ENCODE measurements around the gene RHBDF2.
A peak's percentile ranks its signal among the peaks of the same experiment; 100 is the strongest.

RHBDF2 gene

DNA sequence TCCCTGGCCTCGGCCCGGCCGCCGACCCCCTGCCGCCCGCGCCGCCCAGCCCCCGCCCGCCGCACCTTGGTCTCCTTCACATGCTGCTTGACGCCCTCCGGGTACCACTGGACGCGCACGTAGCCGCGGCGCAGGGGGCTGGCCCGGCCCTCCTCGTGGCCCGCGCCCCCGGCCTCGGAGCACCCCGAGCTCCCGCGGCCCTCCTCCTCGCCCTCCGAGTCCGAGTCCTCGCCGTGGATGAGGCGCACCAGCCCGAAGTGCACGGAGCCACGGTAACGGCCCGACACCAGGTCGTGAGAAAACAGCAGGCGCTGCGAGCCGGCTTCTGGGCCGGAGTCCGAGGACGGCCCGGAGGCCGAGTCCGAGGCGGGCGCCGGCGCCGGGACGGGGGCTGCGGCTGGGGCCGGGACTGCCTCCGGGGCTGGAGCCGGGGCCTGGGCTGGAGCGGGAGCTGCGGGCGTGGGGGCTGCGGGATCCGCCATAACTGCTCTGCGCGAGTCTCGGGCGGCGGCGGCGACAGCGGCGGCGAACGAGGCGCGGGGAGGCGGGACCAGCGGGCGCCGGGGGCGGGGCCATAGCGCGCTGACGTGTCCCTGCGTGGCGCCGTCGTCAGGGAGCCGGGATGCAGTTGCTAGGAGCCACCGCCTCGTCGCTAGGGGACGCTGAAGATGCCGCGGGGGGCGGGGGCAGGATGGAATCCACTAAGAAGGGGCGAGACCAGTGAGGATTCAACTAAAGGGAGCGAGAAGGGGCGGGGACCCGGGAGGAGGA, 48.4 kb downstream of the RHBDF2 start, which contains the start of gene UBE2O:
Gene UBE2O (minus strand): TSS at position 493 of the 771 bp plus-strand sequence. CDS start 11 bp downstream, at position 482.
- peak; percentile 38 for DNase-seq

DNA sequence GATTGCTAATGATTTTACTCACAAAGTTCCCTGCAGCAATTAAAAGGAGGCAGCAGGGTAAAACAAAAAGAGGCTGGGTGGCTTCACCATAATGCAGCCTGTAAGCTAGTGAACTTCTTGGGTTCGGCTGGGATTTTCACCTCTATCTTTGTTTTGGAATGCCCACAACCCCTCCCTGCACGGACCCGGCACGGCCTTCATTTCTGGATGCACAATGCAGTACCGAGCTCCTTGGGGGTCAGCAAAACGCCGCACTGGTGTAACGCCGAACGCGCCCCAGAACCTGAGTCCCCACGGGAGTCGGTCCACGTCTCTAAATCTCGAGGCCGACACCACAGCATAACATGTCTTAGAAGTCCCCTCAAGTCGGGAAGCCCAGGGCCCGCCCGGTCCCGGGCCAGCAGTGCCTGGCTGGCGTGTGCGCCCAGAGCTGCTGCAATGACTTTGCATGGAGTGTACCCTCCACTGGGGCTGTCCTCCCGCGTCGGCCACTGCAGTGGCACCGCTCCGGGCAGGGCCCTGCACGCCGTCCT, 49.0 kb downstream of the RHBDF2 start:
- no peak for DNase-seq

GRCh38 chr17:76451506-76451905, 49.7 kb downstream of the RHBDF2 start:
- DNase-seq, result no peak

GRCh38 chr17:76449126-76449525, 52.1 kb downstream of the RHBDF2 start:
- DNase-seq, result no peak

GRCh38 chr17:76447931-76448652, 53.1 kb downstream of the RHBDF2 start:
- no peak for DNase-seq

DNA sequence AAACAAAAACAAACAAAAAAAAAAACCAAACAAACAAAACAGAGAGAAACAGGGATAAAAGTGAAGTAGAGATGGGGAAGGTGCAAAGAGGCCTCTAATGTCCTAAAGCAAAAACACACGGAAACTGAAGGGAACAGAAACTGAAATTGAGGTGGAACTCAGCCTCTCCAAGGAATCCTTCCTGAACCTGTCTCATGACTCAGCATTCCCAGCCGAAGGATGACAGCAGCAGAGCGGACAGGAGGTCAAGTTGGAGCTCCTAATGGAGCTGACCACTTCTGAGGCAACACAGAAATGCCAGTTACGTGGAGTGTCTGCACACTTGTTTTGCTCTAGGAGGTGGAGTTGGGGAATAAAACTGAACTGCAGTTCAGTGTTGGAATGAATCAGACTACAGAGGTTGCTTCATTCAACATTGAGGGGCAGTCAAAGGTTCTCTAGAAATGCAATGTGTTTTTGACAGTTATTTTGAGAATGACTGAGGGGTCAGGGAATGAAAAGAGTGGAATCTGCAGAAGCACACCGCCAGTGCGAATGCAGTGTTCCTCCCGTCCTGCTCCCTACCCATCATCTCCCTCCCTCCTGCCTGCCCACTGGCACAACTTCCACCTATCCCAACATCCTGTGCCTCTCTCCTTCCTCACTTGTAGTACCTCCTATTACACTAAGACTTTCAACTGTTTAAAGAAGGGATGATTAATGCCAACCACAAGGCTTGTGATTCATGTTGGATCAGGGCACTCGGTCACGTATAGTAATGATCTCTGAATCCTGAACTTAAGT, 54.6 kb downstream of the RHBDF2 start:
- DNase-seq, result no peak

DNA sequence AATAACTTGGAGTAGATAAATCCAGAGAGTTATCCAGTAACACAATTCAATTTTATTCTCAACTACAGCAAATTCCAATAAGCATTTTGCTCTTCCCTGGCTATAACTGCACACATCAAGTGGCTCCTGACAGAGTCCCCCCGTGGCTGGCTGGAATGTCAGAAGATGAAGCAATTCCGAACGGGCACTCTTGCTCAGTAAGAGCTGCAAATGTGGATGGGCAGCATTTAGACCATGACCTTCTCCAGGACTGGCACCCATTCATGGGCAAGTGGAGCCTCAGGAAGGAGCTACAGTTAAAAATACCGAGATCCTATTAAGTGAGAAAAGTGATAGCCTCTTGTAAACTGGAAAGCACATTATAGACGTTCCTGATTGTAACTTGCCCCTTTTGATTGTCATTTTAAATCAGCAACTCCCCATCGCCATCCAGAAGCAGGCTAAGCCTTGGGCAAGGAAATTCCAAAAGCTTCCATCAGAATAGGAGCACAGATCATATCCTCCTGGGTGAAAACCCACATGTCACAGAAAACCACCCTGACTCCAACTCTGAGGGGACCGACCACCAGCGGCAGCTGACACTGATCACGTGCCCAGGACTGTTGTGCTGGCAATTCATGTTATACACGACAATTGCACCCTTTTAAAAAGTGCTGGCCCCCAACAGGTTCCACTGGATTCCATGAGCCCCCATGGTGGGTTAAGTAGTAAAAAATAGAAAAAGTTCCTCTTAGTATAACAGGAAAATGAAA, 55.4 kb downstream of the RHBDF2 start:
- no peak for DNase-seq

GRCh38 chr17:76444518-76445311, 56.5 kb downstream of the RHBDF2 start:
- DNase-seq, result no peak

DNA sequence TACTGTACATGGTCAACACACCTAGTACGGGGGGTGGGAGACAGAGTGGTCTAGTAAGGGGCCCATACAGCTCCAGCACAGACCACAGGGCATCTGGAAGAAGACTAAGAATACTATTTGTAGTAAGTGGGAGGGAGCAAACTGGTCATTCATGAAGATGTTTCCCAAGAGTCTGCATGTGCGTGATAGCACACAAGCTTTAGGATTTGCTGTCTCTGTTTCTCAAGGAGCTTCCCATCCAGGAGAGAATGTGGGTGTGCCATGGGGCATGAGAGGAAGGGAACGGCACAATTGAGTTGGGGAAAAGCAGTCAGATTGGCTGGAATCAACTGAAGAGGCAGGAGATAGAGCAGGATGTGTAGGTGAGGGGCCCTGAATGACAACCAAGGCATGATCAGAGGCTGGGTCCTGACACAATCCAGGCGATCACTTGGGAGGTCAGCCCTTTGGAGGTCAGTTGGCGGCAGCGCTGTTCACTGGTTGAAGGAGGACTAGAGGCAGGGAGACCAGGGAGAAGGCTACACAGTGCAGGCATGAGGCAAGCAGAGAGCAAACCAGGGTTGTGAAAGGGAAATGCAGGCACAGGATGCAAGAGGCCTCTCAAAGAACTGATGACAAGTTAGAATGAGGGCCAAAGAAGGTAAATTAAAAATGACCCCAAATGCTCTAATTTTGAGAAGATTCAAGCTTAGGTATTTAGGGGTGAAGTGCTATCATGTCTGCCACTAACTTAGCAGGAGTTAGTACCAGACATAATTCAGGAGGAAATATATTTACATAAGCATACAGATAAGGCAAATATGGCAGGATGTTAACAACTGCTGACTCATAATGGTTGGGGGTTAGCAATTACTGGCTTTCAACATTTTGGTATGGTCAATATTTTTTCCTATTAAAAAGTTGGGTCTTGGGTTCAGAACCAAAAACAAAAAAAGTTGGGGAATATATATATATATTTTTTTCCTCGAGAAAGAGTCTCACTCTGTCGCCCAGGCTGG, 58.6 kb downstream of the RHBDF2 start:
- no peak for DNase-seq

GRCh38 chr17:76441686-76442340, 59.4 kb downstream of the RHBDF2 start:
- DNase-seq, result no peak

DNA sequence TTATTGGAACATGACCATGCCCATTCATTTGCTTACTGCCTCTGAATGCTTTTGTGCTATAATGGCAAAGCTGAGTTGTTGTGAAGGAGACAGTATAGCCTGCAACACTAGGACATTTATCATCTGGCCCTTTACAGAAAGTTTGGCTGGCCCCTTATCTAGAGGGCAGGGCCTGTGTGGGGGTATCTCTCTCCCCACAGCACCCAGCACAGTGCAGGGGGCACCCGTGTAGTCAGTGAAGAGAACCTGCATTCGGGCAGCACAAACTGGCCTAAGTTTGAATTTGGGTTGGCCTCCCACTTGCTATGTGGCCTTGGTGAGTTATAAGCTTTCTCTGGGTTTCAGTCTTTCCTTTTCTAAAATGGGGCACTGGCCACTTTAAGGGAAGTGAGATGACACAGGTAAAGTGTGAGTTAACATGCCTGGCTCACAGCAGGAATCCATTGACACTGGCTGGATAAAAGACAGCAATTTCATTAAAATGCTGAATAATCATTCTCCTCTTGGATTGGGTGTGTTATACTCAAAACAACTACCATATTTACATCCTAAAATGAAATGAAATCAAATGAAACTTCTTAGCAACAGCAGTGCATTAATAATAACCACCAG, 60.4 kb downstream of the RHBDF2 start:
- DNase-seq, result no peak

- DNase-seq, result no peak
These were observed 61.8 kb downstream of the RHBDF2 start for GRCh38 chr17:76439314-76439928.

DNA sequence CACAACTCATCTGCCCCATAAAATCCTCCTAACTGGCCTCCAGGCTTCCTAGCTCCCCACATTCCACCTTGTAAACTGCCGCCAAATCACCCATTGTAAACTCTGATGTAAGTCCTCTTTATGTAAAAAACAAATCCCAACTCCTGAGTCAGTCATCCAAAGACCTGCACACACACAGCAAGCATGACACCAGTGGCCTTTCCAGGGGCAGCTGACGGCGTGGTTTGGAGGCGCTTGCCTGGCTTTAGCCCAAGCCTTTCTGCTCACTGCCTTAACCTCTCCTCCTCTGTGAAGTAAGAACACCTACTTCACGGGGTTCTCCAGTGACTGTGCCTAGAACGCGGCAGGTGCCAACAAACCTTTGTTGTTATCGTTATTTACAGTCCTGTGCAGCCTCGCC, 62.3 kb downstream of the RHBDF2 start:
- no peak for DNase-seq

DNA sequence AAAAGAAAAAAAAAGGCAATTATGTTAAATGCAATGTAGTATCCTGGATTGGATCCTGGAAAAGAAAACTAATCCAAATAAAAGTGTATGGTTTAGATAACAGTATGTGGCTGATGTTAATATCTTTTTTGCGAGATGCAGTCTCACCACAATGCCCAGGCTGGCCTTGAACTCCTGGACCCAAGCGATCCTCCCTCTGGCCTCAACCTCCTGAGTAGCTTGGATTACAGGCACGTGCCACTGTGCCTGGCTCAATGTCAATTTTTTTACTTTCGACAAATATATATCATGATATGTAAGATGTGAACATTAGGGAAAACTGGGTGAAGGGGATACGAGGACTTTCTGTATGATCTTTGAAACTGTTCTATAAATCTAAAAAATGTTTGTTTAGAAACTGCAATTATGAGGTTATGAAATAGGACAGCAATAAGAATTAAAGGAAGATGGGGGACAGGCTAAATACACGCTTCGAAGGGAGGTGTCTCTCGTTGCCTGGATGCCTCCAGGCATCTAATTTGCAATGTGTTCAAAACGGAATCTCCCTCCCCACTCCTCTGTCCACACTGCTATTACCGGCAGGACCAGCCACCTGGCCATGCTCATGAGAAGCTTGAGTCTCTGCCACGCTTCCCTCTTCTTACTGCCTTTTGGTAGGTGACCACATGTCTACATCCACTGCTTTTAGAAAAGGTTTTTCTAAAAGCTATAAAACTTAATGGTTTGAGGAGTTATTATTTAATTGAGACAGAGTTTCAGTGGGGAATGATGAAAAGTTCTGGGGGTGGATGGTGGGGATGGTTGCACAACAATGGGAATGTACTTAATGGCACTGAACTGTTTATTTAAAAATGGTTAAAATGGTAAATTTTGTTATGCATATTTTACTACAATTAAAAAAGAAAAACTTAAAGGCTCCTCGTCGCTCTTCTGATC, 63.5 kb downstream of the RHBDF2 start:
- DNase-seq, result no peak

GRCh38 chr17:76435751-76436150, 65.5 kb downstream of the RHBDF2 start:
- no peak for DNase-seq

DNA sequence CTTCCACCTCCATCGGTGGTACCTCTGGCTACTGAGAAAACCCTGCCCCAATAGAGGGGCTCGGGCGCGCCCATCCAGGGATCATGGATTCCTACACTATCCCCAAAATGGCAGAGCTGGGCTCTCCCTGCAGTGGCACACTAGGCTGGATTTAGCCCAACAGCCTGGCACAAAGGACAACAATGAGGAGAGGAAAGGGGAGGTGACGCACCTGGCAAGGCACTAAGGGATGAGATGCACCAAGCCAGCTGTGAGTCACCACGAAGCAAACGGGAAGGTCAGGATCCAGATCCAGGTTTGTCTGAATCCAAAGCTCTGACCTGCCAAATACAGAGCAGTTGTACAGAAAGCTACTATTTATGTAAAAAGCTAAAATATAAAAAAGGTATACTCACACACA, 66.4 kb downstream of the RHBDF2 start:
- no peak for DNase-seq

DNA sequence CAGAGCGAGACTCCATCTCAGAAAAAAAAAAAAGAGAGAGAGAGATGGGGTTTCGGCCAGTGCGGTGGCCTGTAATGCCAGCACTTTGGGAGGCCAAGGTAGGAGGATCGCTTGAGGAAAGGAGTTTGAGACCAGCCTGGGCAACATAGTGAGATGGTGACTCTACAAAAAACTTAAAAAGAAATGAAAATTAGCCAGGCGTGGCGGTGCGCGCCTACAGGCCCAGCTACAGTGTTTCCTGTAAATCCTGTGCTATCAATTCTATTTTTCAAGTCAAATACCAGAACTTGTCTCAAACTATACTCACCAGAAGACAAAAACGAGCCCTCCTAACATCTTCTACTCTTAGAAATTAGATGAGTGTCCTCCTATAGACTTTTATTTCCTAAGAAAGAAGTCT, 67.5 kb downstream of the RHBDF2 start:
- no peak for DNase-seq

Measured in DMS79 (cell line).